KMS-11 (cell line): ENCODE data around the gene ZSWIM6.

Experiments used
- H2AFZ ChIP-seq: fragments of 200-600 bp; sonication (generic); 2 replicates; pipeline ENCODE4 v1.6.1; 2016; ENCODE audit warnings: antibody characterized with exemption, mixed run types, low read depth
- H3K27ac ChIP-seq: fragments of 200-600 bp; sonication (generic); 2 replicates; pipeline ENCODE4 v1.6.1; 2016; ENCODE audit warnings: mild to moderate bottlenecking, mixed run types
- H3K27me3 ChIP-seq: fragments of 200-600 bp; sonication (generic); 2 replicates; pipeline ENCODE4 v1.6.1; 2017; ENCODE audit warnings: mild to moderate bottlenecking, low read depth, mixed run types, moderate library complexity; ENCODE audit not compliant: insufficient read depth
- H3K36me3 ChIP-seq: fragments of 200-600 bp; sonication (generic); 2 replicates; pipeline ENCODE4 v1.6.1; 2017; ENCODE audit warnings: mild to moderate bottlenecking, mixed run types; ENCODE audit not compliant: insufficient read depth
- H3K4me1 ChIP-seq: fragments of 200-600 bp; sonication (generic); 2 replicates; pipeline ENCODE4 v1.6.1; 2016; ENCODE audit warnings: mild to moderate bottlenecking, low read depth, mixed run types; ENCODE audit not compliant: poor library complexity, severe bottlenecking
- H3K4me2 ChIP-seq: fragments of 200-600 bp; sonication (generic); 2 replicates; pipeline ENCODE4 v1.7.0; 2016; ENCODE audit warnings: mild to moderate bottlenecking, mixed run types
- H3K4me3 ChIP-seq: fragments of 200-600 bp; sonication (generic); IDR thresholded peaks from 2 replicates; pipeline ENCODE4 v1.6.1; 2017; ENCODE audit warnings: low read depth, low read length, mixed read lengths; ENCODE audit not compliant: insufficient read depth
- H3K79me2 ChIP-seq: fragments of 200-600 bp; sonication (generic); 2 replicates; pipeline ENCODE4 v1.6.1; 2016; ENCODE audit warnings: low read depth, mixed run types; ENCODE audit not compliant: insufficient read depth
- H3K9ac ChIP-seq: fragments of 200-600 bp; sonication (generic); 2 replicates; pipeline ENCODE4 v1.6.1; 2016; ENCODE audit warnings: mild to moderate bottlenecking, mixed run types
- H4K20me1 ChIP-seq: fragments of 200-600 bp; sonication (generic); 2 replicates; pipeline ENCODE4 v1.6.1; 2016; ENCODE audit warnings: mild to moderate bottlenecking, mixed run types; ENCODE audit not compliant: insufficient read depth
- TF ChIP-seq, protein P1 (sequence below): fragments of 200-600 bp; sonication (generic); conservative IDR thresholded peaks from 2 replicates; pipeline ENCODE4 v1.6.1; 2017; ENCODE audit warnings: low read depth, mild to moderate bottlenecking, antibody characterized with exemption, low read length, moderate library complexity, mixed read lengths

Gene ZSWIM6

DNA sequence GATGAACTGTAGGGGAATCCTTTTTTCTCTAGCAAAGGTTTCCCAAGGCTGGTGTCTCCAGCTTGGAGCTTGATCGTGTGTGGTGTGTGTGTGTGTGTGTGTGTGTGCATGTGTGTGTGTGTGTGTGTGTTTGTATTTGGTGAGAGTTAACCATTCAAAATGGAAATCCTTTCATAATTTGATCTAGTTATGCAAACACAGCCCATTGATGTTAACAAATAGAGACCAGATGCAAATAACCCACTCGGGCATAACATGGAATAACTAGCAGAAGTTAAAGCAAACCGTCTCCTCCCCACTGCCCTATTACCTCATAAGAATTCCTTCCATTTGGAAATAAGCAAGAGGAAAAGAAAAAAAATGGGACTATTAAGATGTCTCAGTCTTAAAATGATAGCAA lies 24.9 kb upstream of the ZSWIM6 start:
- peaks cover 32% of the 10 kb centered on the region for H3K4me1 ChIP-seq
- peak overlapping the region; percentile 76 for H2AFZ ChIP-seq
- TF ChIP-seq, protein P1, sequence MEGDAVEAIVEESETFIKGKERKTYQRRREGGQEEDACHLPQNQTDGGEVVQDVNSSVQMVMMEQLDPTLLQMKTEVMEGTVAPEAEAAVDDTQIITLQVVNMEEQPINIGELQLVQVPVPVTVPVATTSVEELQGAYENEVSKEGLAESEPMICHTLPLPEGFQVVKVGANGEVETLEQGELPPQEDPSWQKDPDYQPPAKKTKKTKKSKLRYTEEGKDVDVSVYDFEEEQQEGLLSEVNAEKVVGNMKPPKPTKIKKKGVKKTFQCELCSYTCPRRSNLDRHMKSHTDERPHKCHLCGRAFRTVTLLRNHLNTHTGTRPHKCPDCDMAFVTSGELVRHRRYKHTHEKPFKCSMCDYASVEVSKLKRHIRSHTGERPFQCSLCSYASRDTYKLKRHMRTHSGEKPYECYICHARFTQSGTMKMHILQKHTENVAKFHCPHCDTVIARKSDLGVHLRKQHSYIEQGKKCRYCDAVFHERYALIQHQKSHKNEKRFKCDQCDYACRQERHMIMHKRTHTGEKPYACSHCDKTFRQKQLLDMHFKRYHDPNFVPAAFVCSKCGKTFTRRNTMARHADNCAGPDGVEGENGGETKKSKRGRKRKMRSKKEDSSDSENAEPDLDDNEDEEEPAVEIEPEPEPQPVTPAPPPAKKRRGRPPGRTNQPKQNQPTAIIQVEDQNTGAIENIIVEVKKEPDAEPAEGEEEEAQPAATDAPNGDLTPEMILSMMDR: no peak
- H3K27me3 ChIP-seq: no peaks in the 10 kb centered on the region
- peak overlapping the region; percentile 63 for H3K27ac ChIP-seq
- peak overlapping the region; percentile 35; the same call in 1 of the 2 replicates for H3K9ac ChIP-seq
- no peaks in the 10 kb centered on the region for H3K79me2 ChIP-seq
- no peak overlapping the region for H3K4me3 ChIP-seq
- H3K36me3 ChIP-seq: no peaks in the 10 kb centered on the region
- no peaks in the 10 kb centered on the region for H4K20me1 ChIP-seq
- H3K4me2 ChIP-seq: peak overlapping the region; percentile 74

DNA sequence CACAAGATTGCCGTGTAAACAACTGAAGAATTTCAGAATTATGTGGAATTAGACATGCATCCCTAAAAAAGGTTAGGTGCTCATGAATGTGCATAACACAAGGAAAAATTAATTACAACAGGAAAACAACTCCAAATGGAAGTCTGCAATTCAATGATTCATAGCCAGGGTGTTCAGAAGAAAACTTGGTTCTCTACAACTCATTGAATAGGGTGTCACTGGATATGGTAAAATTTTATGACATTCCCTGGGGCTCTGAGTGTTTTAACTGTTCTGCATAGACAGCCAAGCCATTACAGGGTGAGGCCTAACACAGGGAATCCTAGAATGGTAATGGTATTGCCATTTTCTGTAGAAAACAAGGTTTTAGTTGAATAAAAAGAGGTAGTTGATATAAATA lies 24.4 kb upstream of the ZSWIM6 start:
- Histone ChIP-seq H3K36me3 (no peaks in the 10 kb centered on the region), H3K27ac (peak overlapping the region; percentile 63; the same call in 1 of the 2 replicates), H3K4me1 (peaks cover 32% of the 10 kb centered on the region), H3K4me2 (peak overlapping the region; percentile 74), H3K27me3 (no peaks in the 10 kb centered on the region), H3K79me2 (no peaks in the 10 kb centered on the region), H2AFZ (peak overlapping the region; percentile 76; the same call in 1 of the 2 replicates), H3K9ac (no peak overlapping the region), H3K4me3 (no peak overlapping the region), H4K20me1 (no peaks in the 10 kb centered on the region)
- TF ChIP-seq, protein P1: no peak

DNA sequence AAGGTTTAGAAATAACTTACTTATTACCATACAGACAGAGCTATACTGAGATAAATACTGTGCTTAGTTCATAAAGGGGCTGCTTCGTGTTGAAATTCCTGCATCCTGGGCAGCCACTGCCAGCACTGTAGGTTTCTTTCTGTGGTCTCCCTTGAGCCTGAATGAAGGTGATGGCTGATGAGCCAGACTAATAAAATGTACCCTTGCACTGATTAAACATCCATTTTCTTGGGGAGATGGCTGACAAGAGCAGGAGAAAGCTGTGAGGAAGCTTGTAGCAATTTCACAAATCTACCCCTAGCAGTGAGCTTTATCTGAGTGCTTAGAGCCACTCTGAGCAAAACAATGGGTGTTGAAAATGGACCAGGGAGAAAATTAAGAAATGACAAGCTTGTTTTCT lies 23.3 kb upstream of the ZSWIM6 start:
- Histone ChIP-seq H3K27ac (no peak overlapping the region), H3K4me2 (no peak overlapping the region), H3K4me1 (peaks cover 23% of the 10 kb centered on the region), H3K9ac (no peak overlapping the region), H4K20me1 (no peaks in the 10 kb centered on the region), H3K36me3 (no peaks in the 10 kb centered on the region), H3K79me2 (no peaks in the 10 kb centered on the region), H2AFZ (no peak overlapping the region), H3K4me3 (no peak overlapping the region), H3K27me3 (no peaks in the 10 kb centered on the region)
- TF ChIP-seq, protein P1: no peak

DNA sequence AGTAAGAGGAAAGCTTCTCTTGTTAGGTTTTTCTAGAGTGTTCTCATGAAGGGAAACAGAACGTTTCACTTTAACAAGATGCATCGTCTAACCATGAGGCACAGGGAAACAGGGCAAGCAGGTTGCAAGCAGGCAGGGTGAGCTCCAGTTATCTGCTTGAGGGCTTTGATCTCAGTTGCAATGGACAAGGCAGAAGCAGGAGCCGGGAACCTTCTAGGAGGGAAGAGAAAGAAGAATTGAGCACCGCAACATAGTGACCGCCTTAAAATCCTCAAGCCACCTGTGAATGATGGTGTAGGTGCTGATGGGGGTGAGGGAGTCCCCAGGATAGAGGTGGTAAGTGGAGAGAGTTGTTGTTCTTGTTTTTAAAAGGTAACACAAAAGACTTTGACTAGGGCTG lies 22.9 kb upstream of the ZSWIM6 start:
- H4K20me1 ChIP-seq: no peaks in the 10 kb centered on the region
- H3K4me2 ChIP-seq: no peak overlapping the region
- peaks cover 22% of the 10 kb centered on the region for H3K4me1 ChIP-seq
- no peaks in the 10 kb centered on the region for H3K79me2 ChIP-seq
- no peak overlapping the region for H2AFZ ChIP-seq
- no peak overlapping the region for H3K27ac ChIP-seq
- TF ChIP-seq, protein P1: no peak
- no peak overlapping the region for H3K9ac ChIP-seq
- no peaks in the 10 kb centered on the region for H3K36me3 ChIP-seq
- H3K27me3 ChIP-seq: no peaks in the 10 kb centered on the region
- H3K4me3 ChIP-seq: no peak overlapping the region
